ENCODE data around the gene CD151.

Gene CD151

GRCh38 chr11:854601-855329 is 22.0 kb downstream of the CD151 start:
- no peak for FAIRE-seq
- no peak for DNase-seq (ENCODE audit: insufficient read length, low spot score)

- DNase-seq (ENCODE audit: insufficient read length, low spot score) (no peak), FAIRE-seq (no peak)
These were observed 22.6 kb downstream of the CD151 start for GRCh38 chr11:855330-855674.

- FAIRE-seq (no peak), DNase-seq (ENCODE audit: insufficient read length, low spot score) (no peak)
These were observed 23.0 kb downstream of the CD151 start for GRCh38 chr11:855796-856195.

- FAIRE-seq (no peak), DNase-seq (ENCODE audit: insufficient read length, low spot score) (no peak)
These were observed 23.6 kb downstream of the CD151 start for GRCh38 chr11:856397-856796.

- FAIRE-seq, result no peak
These were observed 25.5 kb downstream of the CD151 start for GRCh38 chr11:858053-858761.

GRCh38 chr11:858762-859339 is 26.1 kb downstream of the CD151 start:
- no peak for FAIRE-seq

More at GRCh38 chr11:858053-858761, 25.5 kb downstream of the CD151 start:
- no peak for DNase-seq (ENCODE audit: insufficient read length, low spot score)

GRCh38 chr11:859394-860131 is 26.8 kb downstream of the CD151 start:
- no peak for DNase-seq (ENCODE audit: insufficient read length, low spot score)
- no peak for FAIRE-seq

More at GRCh38 chr11:858762-859339, 26.1 kb downstream of the CD151 start:
- DNase-seq (ENCODE audit: insufficient read length, low spot score), result no peak

- DNase-seq (ENCODE audit: insufficient read length, low spot score) (no peak), FAIRE-seq (no peak)
These were observed 27.7 kb downstream of the CD151 start for GRCh38 chr11:860234-861104.

GRCh38 chr11:861105-861479 is 28.3 kb downstream of the CD151 start:
- FAIRE-seq, result no peak
- no peak for DNase-seq (ENCODE audit: insufficient read length, low spot score)

GRCh38 chr11:862081-862661 is 29.4 kb downstream of the CD151 start:
- FAIRE-seq (no peak), DNase-seq (ENCODE audit: insufficient read length, low spot score) (no peak)

- FAIRE-seq (no peak), DNase-seq (ENCODE audit: insufficient read length, low spot score) (no peak)
These were observed 29.9 kb downstream of the CD151 start for GRCh38 chr11:862696-863022.

GRCh38 chr11:863023-863909 is 30.5 kb downstream of the CD151 start:
- DNase-seq (ENCODE audit: insufficient read length, low spot score), result no peak
- no peak for FAIRE-seq

GRCh38 chr11:863910-864827 is 31.4 kb downstream of the CD151 start:
- DNase-seq (ENCODE audit: insufficient read length, low spot score) (no peak), FAIRE-seq (no peak)

GRCh38 chr11:864898-865297 is 32.1 kb downstream of the CD151 start:
- FAIRE-seq (no peak), DNase-seq (ENCODE audit: insufficient read length, low spot score) (no peak)

- DNase-seq (ENCODE audit: insufficient read length, low spot score), result no peak
- FAIRE-seq, result no peak
These were observed 33.0 kb downstream of the CD151 start for GRCh38 chr11:865462-866430.

GRCh38 chr11:866481-866880 is 33.7 kb downstream of the CD151 start:
- DNase-seq (ENCODE audit: insufficient read length, low spot score) (no peak), FAIRE-seq (no peak)

GRCh38 chr11:867856-868358 is 35.2 kb downstream of the CD151 start:
- FAIRE-seq, result no peak
- no peak for DNase-seq (ENCODE audit: insufficient read length, low spot score)
